ENCODE measurements around the gene RELCH.

DNA sequence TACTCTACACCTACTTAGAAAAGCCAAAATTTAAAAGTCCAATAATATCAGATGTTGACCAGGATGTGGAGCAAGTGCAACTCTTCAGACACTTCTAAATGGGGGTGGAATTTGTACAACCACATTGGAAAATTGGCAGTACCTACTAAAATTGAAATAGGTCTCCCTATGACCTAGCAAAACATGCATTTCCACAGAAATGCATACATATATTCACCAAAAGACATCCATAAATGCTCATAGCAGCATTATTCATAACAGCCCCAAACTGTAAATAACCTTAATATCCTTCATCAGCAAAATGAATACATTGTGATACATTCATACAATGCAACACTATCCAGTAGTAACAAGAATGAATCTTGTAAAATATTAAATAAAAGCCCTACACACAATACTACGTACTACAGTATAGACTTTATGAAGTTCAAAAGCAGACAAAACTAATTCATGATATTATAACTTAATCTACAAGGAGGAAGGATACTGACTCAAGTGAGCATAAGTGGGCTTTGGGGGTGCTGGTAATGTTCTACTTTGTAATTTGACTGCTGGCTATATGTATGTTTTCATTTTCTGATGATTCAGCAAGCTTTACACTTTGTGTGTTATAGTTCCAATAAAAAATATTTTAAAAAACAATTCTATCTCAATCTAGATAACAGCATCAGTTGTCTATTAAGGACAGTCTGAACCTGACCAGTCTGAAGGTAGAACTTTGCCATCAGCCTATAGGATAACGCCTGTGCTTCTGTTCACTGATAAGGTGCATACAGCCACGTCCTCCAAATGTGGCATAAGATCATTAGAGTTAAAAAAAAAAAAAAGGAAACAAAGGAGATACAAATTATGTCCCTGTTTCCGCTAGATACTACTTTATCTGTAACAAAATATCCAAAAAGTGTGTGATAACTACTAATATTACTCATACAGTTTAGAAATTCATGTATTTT, 131.4 kb downstream of the RELCH start:
- TF ChIP-seq, protein P1, sequence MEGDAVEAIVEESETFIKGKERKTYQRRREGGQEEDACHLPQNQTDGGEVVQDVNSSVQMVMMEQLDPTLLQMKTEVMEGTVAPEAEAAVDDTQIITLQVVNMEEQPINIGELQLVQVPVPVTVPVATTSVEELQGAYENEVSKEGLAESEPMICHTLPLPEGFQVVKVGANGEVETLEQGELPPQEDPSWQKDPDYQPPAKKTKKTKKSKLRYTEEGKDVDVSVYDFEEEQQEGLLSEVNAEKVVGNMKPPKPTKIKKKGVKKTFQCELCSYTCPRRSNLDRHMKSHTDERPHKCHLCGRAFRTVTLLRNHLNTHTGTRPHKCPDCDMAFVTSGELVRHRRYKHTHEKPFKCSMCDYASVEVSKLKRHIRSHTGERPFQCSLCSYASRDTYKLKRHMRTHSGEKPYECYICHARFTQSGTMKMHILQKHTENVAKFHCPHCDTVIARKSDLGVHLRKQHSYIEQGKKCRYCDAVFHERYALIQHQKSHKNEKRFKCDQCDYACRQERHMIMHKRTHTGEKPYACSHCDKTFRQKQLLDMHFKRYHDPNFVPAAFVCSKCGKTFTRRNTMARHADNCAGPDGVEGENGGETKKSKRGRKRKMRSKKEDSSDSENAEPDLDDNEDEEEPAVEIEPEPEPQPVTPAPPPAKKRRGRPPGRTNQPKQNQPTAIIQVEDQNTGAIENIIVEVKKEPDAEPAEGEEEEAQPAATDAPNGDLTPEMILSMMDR (IDR thresholded peaks at IDR 0.05), result no peak
- no peak for TF ChIP-seq EP300 (IDR thresholded peaks at IDR 0.05)
- no peak for TF ChIP-seq POLR2A (IDR thresholded peaks at IDR 0.05)

Measured in stomach (tissue), 4 donors.